H1 (cell line): Measurements from ENCODE around the gene TMEM181. TPM values are rescaled to one million over a fixed set of nuclear protein-coding genes. Genes with fewer than 3 reads are reported as not detected.

Source experiments
- CTCF ChIA-PET: fragments of 300-600 bp; sonication (Branson Sonifier 250); formaldehyde crosslinking; loops from one replicate; lab custom pipeline; 2021; ENCODE audit not compliant: partially characterized antibody; lab: Charles Lee
- POLR2A ChIA-PET: fragments of 300-600 bp; sonication (Branson Sonifier 250); formaldehyde crosslinking; loops from one replicate; lab custom pipeline; 2021; ENCODE audit warnings: inconsistent platforms; ENCODE audit not compliant: partially characterized antibody; lab: Charles Lee
- DNase-seq, 2 experiments: peaks; one replicate each; pipeline versions ENCODE4 v3.0.0 to v3.0.0-alpha.2; 2010 to 2022; ENCODE audit warnings: low spot score in 2 of 2, low read depth in 1 of 2, mixed read lengths in 1 of 2
- FAIRE-seq: peaks from 2 replicates; lab custom pipeline; 2011; peaks lifted over from hg19 to GRCh38; lab: Jason Lieb, UNC
- H2AFZ ChIP-seq: 2 replicates; pipeline ENCODE4 v1.8.1; 2012; ENCODE audit warnings: low read length, inconsistent platforms
- H2AK5ac ChIP-seq: 2 replicates; pipeline ENCODE4 v1.6.1; 2013; ENCODE audit warnings: low read depth, low read length
- H2BK120ac ChIP-seq: replicated peaks from 2 replicates; pipeline ENCODE3; 2013; ENCODE audit warnings: low read depth, low read length, inconsistent platforms
- H2BK12ac ChIP-seq: 2 replicates; pipeline ENCODE4 v1.6.1; 2013; ENCODE audit warnings: low read depth, low read length
- H2BK15ac ChIP-seq: 2 replicates; pipeline ENCODE4 v1.6.1; 2013; ENCODE audit warnings: low read length
- H2BK20ac ChIP-seq: 2 replicates; pipeline ENCODE4 v1.6.1; 2013; ENCODE audit warnings: low read length
- H2BK5ac ChIP-seq: 2 replicates; pipeline ENCODE4 v1.6.1; 2013; ENCODE audit warnings: low read depth, low read length
- H3K14ac ChIP-seq: 2 replicates; pipeline ENCODE4 v1.6.1; 2013; ENCODE audit warnings: inconsistent platforms; ENCODE audit not compliant: insufficient read length
- H3K18ac ChIP-seq: 2 replicates; pipeline ENCODE4 v1.6.1; 2013; ENCODE audit warnings: low read length; ENCODE audit errors: extremely low read depth
- H3K23ac ChIP-seq: 2 replicates; pipeline ENCODE4 v1.6.1; 2013; ENCODE audit warnings: inconsistent platforms; ENCODE audit not compliant: insufficient read length
- H3K23me2 ChIP-seq: 2 replicates; pipeline ENCODE4 v1.6.1; 2013; ENCODE audit warnings: low read depth, low read length
- H3K27ac ChIP-seq: 2 replicates; pipeline ENCODE4 v1.6.1; 2011; ENCODE audit warnings: low read depth, low read length, inconsistent platforms
- H3K27me3 ChIP-seq, 4 experiments: replicated peaks in 1 of 4; 1 replicate in 1 of 4; 2 replicates in 3 of 4; pipeline versions ENCODE4 v1.6.1 to v1.8.1; 2011 to 2013; ENCODE audit warnings: low read length in 3 of 4, mild to moderate bottlenecking in 3 of 4, inconsistent platforms in 2 of 4, mixed read lengths in 2 of 4, moderate library complexity in 1 of 4; ENCODE audit not compliant: control insufficient read depth in 3 of 4, insufficient read depth in 3 of 4; ENCODE audit errors: extremely low read depth in 1 of 4
- H3K36me3 ChIP-seq, 4 experiments: 2 replicates each; pipeline versions ENCODE4 v1.6.1 to v1.8.1; 2011 to 2013; ENCODE audit warnings: mild to moderate bottlenecking in 4 of 4, low read length in 3 of 4, moderate library complexity in 2 of 4, control low read depth in 1 of 4, inconsistent platforms in 1 of 4; ENCODE audit not compliant: insufficient read depth in 4 of 4, control insufficient read depth in 2 of 4
- H3K4ac ChIP-seq: replicated peaks from 2 replicates; pipeline ENCODE3; 2013; ENCODE audit warnings: low read length, low read depth, mixed read lengths, inconsistent platforms; ENCODE audit not compliant: insufficient read length
- H3K4me1 ChIP-seq, 4 experiments: replicated peaks in 1 of 4; 1 replicate in 1 of 4; 2 replicates in 3 of 4; pipeline versions ENCODE4 v1.6.1 to v1.8.1; 2011 to 2013; ENCODE audit warnings: low read length in 3 of 4, inconsistent platforms in 2 of 4, mixed read lengths in 1 of 4; ENCODE audit not compliant: insufficient read depth in 4 of 4, control insufficient read depth in 3 of 4
- H3K4me2 ChIP-seq, 2 experiments: 2 replicates each; pipeline versions ENCODE4 v1.6.1 to v1.8.1; 2011 to 2013; ENCODE audit warnings: low read depth in 2 of 2, low read length in 2 of 2, control low read depth in 1 of 2, inconsistent platforms in 1 of 2, mild to moderate bottlenecking in 1 of 2; ENCODE audit not compliant: insufficient read depth in 1 of 2
- H3K4me3 ChIP-seq, 4 experiments: fragments of 200-600, 300-600 bp in 1 of 4; sonication (generic), shearing (Covaris generic), sonication (Bioruptor Twin) in 1 of 4; 2 replicates each; pipeline versions ENCODE4 v1.5.1 to v1.8.1; 2011 to 2016; ENCODE audit warnings: low read length in 4 of 4, low read depth in 3 of 4, control low read depth in 2 of 4, inconsistent platforms in 2 of 4, mild to moderate bottlenecking in 2 of 4, mixed read lengths in 1 of 4, moderate library complexity in 1 of 4; ENCODE audit not compliant: insufficient read depth in 2 of 4; ENCODE audit errors: extremely low read depth in 1 of 4
- H3K56ac ChIP-seq: replicated peaks from 2 replicates; pipeline ENCODE3; 2013; ENCODE audit warnings: low read depth, mild to moderate bottlenecking, mixed read lengths, low read length, inconsistent platforms; ENCODE audit not compliant: insufficient read length
- H3K79me1 ChIP-seq: 2 replicates; pipeline ENCODE4 v1.6.1; 2013; ENCODE audit warnings: low read depth, low read length, control low read depth
- H3K79me2 ChIP-seq, 2 experiments: 2 replicates each; pipeline versions ENCODE4 v1.6.1 to v1.8.1; 2012 to 2013; ENCODE audit warnings: low read length in 2 of 2, mild to moderate bottlenecking in 2 of 2, inconsistent platforms in 1 of 2; ENCODE audit not compliant: insufficient read depth in 2 of 2, control insufficient read depth in 1 of 2
- H3K9ac ChIP-seq, 4 experiments: replicated peaks in 1 of 4; 1 replicate in 1 of 4; 2 replicates in 3 of 4; pipeline versions ENCODE4 v1.6.1 to v1.8.1; 2011 to 2013; ENCODE audit warnings: low read depth in 3 of 4, low read length in 3 of 4, control low read depth in 2 of 4, mild to moderate bottlenecking in 2 of 4, moderate library complexity in 2 of 4, inconsistent platforms in 1 of 4; ENCODE audit errors: extremely low read depth in 1 of 4
- H3K9me3 ChIP-seq, 2 experiments: 2 replicates each; pipeline versions ENCODE4 v1.6.1 to v1.8.1; 2012 to 2013; ENCODE audit warnings: mild to moderate bottlenecking in 2 of 2, moderate library complexity in 2 of 2, control low read depth in 1 of 2, inconsistent platforms in 1 of 2, low read depth in 1 of 2, low read length in 1 of 2, mixed read lengths in 1 of 2; ENCODE audit not compliant: insufficient read depth in 2 of 2
- H4K20me1 ChIP-seq, 2 experiments: replicated peaks in 1 of 2; 2 replicates each; pipeline versions ENCODE3 to v1.8.1; 2011 to 2013; ENCODE audit warnings: inconsistent platforms in 2 of 2, low read length in 2 of 2, mild to moderate bottlenecking in 1 of 2; ENCODE audit not compliant: insufficient read depth in 2 of 2, control insufficient read depth in 1 of 2
- H4K5ac ChIP-seq: 2 replicates; pipeline ENCODE4 v1.6.1; 2013; ENCODE audit warnings: low read length, low read depth, mixed read lengths, inconsistent platforms; ENCODE audit not compliant: insufficient read length
- H4K8ac ChIP-seq: 2 replicates; pipeline ENCODE4 v1.8.0; 2013; ENCODE audit warnings: mild to moderate bottlenecking, moderate library complexity, low read length, inconsistent platforms; ENCODE audit not compliant: insufficient read depth; ENCODE audit errors: extremely low read depth
- H4K91ac ChIP-seq: replicated peaks from 2 replicates; pipeline ENCODE3; 2013; ENCODE audit warnings: low read length, mixed read lengths, inconsistent platforms; ENCODE audit not compliant: insufficient read length
- GABPA ChIP-seq: IDR thresholded peaks from 2 replicates; pipeline ENCODE4 v1.6.1; 2011; ENCODE audit warnings: mild to moderate bottlenecking, low read length, moderate library complexity, borderline replicate concordance; ENCODE audit not compliant: insufficient read depth
- HDAC6 ChIP-seq: IDR thresholded peaks from one replicate; pipeline ENCODE4 v1.7.1; 2012; ENCODE audit warnings: low read depth, mild to moderate bottlenecking, inconsistent platforms, low read length, moderate library complexity
- MAFK ChIP-seq: IDR thresholded peaks from 2 replicates; pipeline ENCODE4 v1.6.1; 2012; ENCODE audit warnings: low read depth, mild to moderate bottlenecking, improper control_type of control experiment, low read length
- NANOG ChIP-seq: IDR thresholded peaks from 2 replicates; pipeline ENCODE4 v1.6.1; 2011; ENCODE audit warnings: low read length, low read depth, mild to moderate bottlenecking, inconsistent platforms; ENCODE audit not compliant: insufficient read depth, poor library complexity, severe bottlenecking
- TAF7 ChIP-seq: optimal IDR thresholded peaks from 2 replicates; pipeline ENCODE3; 2011; ENCODE audit warnings: low read depth, mild to moderate bottlenecking, inconsistent platforms, low read length, moderate library complexity, borderline replicate concordance
- TCF12 ChIP-seq: IDR thresholded peaks from 2 replicates; pipeline ENCODE4 v1.6.1; 2011; ENCODE audit warnings: low read depth, mild to moderate bottlenecking, low read length
- WGBS, 2 experiments: shearing (Covaris generic) in 1 of 2; methylation state at CpG; one replicate each; pipeline versions ENCODE4 v1.1.6 to v1.1.7; 2013 to 2015; ENCODE audit warnings: low lambda C conversion rate in 2 of 2, mixed read lengths in 2 of 2, inconsistent platforms in 1 of 2, low coverage in 1 of 2, missing lambda C conversion rate in 1 of 2; ENCODE audit not compliant: insufficient replicate concordance in 2 of 2, insufficient coverage in 1 of 2, insufficient read length in 1 of 2; ENCODE audit errors: extremely low coverage in 1 of 2, missing lambda C conversion rate in 1 of 2; 5-methylcytosine and 5-hydroxymethylcytosine counted together
- polyA plus RNA-seq, 7 experiments: library from polyadenylated mRNA; depleted of rRNA in 3 of 7; stranded (reverse) in 5 of 7; unstranded in 2 of 7; fragments of >200 nt in 5 of 7; fragments of 200-250 nt in 2 of 7; gene quantifications; 1 replicate in 5 of 7; 2 replicates in 1 of 7; 4 replicates in 1 of 7; pipeline versions ENCODE4 v1.2.1 to v1.2.3, GENCODE V29; 2011 to 2013; ENCODE audit warnings: missing spikeins in 2 of 7, mixed read lengths in 2 of 7
- total RNA-seq: library from RNA; stranded (reverse); fragmentation: NEBNext Ultra II Directional; extraction: Animal tissue kit (Norgen Biotek cat#: 25700); gene quantifications from 2 replicates; pipeline ENCODE4 v1.2.1, GENCODE V29; 2021
- TF ChIP-seq, protein P1 (sequence below): IDR thresholded peaks from 2 replicates; pipeline ENCODE4 v1.6.1; 2011; ENCODE audit warnings: low read depth, mild to moderate bottlenecking, low read length; ENCODE audit not compliant: insufficient read depth
- TF ChIP-seq, protein P2 (sequence below): IDR thresholded peaks from 2 replicates; pipeline ENCODE4 v1.6.1; 2012; ENCODE audit warnings: low read length, inconsistent platforms
- TF ChIP-seq, protein P3 (sequence below): IDR thresholded peaks from 2 replicates; pipeline ENCODE4 v1.6.1; 2011; ENCODE audit warnings: low read length, improper control_type of control experiment

The TMEM181 gene
- total and polyA plus RNA-seq, 2 of the 8 experiments (the other 6 are each of a cell fraction or from before 2014, with no cell fraction given): 8.6 to 19.0 TPM

DNA sequence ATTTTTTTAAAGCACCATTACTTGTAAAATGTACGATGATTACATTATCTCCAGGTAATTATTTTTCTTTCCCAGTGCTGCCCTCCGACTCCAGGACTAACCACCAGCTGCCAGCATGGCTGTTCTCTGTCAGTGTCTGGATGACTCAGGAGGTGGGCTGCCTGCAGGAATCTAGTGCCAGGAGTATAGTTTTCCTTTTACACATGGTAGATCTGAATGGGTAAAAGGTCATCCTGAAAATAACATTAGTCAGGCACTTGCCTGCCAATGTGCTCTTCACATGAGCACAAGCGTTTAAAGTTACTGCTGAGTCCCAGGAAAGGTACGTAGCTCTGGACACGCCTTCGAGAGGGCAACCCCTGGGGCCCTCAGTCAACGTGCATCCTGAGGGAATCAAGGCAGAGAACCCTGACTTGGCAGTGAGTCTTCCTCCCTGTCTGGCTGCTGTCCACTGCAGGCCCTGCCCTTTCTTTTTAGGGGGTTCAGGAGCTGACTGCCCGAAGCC, 82.3 kb downstream of the TMEM181 start:
- Histone ChIP-seq H3K79me2 (peaks cover 0 to 23% of the 10 kb centered on the region in 2 experiments; a peak in 2 of 4 replicates), H3K4me1 (peaks cover 0 to 7% (median 3%) of the 10 kb centered on the region in 4 experiments; a peak in 2 of 7 replicates), H3K9me3 (no peaks in the 10 kb centered on the region), H3K4ac (no peak overlapping the region), H3K56ac (no peak overlapping the region), H3K36me3 (peaks cover 0 to 4% (median 2%) of the 10 kb centered on the region in 4 experiments; a peak in 3 of 8 replicates), H3K79me1 (peaks cover 10% of the 10 kb centered on the region), H3K27me3 (peaks cover 0 to 4% (median 0%) of the 10 kb centered on the region in 4 experiments; a peak in 2 of 7 replicates), H4K20me1 (peaks cover 4 to 12% of the 10 kb centered on the region in 2 experiments), H2BK15ac (no peak overlapping the region), H2AFZ (no peak overlapping the region), H2BK120ac (no peak overlapping the region), H4K91ac (no peak overlapping the region), H3K23ac (no peak overlapping the region), H2AK5ac (no peak overlapping the region), H3K4me3 (no peak overlapping the region), H2BK5ac (no peak overlapping the region), H4K8ac (no peak overlapping the region; the same call in 1 of the 2 replicates), H3K4me2 (no peak overlapping the region; a peak in 1 of 4 replicates), H3K27ac (no peak overlapping the region), H3K14ac (no peak overlapping the region), H3K18ac (no peak overlapping the region), H4K5ac (no peak overlapping the region), H2BK20ac (no peak overlapping the region), H3K9ac (no peak overlapping the region), H2BK12ac (no peak overlapping the region), H3K23me2 (peaks cover 3% of the 10 kb centered on the region)
- POLR2A ChIA-PET: interaction anchor here (1.1 to 1.2 kb wide), 2 partner anchors 11 to 13 kb away, joined by 3 read pairs; no protein-coding TSS in a partner anchor
- FAIRE-seq (no peak), DNase-seq (no peak)
- CTCF ChIA-PET: interaction anchor here (1.0 to 3.4 kb wide), 4 partner anchors 12 to 123 kb away, joined by 3 to 21 read pairs (median 4); no protein-coding TSS in a partner anchor
- 91% methylated on average over 8 of the region's 8 CpGs; no CpG with 5 or more reads in 1 of the 2 experiments for WGBS, 2 experiments
- TF ChIP-seq TCF12 (no peak), NANOG (no peak), TAF7 (no peak), MAFK (no peak), GABPA (no peak), HDAC6 (no peak)
- TF ChIP-seq, protein P1, sequence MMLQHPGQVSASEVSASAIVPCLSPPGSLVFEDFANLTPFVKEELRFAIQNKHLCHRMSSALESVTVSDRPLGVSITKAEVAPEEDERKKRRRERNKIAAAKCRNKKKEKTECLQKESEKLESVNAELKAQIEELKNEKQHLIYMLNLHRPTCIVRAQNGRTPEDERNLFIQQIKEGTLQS: no peak
- TF ChIP-seq, protein P2, sequence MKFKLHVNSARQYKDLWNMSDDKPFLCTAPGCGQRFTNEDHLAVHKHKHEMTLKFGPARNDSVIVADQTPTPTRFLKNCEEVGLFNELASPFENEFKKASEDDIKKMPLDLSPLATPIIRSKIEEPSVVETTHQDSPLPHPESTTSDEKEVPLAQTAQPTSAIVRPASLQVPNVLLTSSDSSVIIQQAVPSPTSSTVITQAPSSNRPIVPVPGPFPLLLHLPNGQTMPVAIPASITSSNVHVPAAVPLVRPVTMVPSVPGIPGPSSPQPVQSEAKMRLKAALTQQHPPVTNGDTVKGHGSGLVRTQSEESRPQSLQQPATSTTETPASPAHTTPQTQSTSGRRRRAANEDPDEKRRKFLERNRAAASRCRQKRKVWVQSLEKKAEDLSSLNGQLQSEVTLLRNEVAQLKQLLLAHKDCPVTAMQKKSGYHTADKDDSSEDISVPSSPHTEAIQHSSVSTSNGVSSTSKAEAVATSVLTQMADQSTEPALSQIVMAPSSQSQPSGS: no peak
- TF ChIP-seq, protein P3, sequence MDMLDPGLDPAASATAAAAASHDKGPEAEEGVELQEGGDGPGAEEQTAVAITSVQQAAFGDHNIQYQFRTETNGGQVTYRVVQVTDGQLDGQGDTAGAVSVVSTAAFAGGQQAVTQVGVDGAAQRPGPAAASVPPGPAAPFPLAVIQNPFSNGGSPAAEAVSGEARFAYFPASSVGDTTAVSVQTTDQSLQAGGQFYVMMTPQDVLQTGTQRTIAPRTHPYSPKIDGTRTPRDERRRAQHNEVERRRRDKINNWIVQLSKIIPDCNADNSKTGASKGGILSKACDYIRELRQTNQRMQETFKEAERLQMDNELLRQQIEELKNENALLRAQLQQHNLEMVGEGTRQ: no peak
